SW 1271 (cell line): ENCODE results near the gene SPTB.
A peak's percentile ranks its signal among the peaks of the same experiment; 100 is the strongest.

ENCODE experiments used
- DNase-seq, 2 experiments: peaks; one replicate each; lab custom pipeline; 2025; lab: John Stamatoyannopoulos, UW

The SPTB gene

GRCh38 chr14:64708148-64709004 lies 171.3 kb downstream of the SPTB start:
- DNase-seq = no peak

- DNase-seq = peak in 1 of 2 experiments; percentile 14
Measured at GRCh38 chr14:64707661-64708060, 172.0 kb downstream of the SPTB start.

- DNase-seq = no peak
Measured at GRCh38 chr14:64706593-64707193, 173.0 kb downstream of the SPTB start.

DNA sequence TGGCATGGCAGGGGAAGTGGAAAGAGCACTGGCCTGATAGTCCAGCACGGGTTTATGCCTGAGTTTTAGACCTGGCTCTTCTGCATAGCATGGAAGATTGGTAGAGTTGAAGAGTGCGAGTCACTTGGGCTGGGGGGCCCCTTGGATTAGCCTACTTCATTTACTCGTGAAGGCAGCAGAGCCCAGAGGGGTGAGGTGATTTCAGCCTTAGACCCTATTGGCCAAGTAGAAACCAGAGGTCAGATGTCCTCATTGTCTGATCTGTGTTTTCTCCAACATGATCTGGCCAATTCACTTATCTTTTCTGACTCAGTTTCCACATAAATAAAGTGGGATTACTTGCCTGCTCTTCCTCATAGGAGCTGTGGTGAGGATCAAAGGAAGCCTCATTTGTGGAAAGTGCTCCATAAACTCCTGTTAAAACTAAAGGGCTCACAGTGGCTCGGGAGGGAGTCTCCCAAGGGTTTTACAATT lies 173.6 kb downstream of the SPTB start:
- no peak for DNase-seq

DNA sequence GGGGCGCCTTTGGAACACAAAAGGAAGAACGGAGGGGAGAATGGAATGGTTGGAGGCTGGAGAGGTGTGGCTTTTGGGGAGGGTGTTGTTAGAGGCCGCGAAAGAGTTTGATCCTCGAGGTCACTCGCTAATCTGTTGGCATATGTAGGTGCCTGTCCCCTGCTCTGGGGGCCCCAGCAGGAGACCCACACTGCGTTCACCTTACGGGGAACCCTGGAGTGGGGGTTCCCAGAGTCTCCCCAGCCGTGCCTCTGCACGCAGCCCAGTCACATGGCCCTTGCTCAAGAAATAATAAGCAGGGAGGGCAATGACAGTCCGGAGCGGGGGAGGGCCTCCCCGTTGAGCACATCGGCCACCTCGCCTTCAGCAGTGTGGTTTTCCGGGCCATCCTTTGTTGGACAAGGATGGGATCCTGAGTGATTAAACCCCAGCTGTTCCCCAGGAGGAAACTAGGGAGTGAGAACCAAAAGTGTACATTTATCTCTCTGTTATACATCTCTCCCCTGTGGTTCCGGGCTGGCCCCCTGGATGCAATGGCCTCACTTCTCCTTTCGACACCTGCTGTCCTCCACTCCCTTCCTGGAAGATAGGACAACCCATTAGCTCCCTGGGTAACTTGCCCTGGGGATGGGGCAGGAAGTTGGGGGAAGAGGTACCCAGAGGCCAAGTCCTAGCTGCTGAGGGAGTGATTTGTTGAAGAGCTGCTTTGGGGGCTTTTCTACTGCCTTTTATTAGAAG lies 174.2 kb downstream of the SPTB start:
- DNase-seq = no peak

DNA sequence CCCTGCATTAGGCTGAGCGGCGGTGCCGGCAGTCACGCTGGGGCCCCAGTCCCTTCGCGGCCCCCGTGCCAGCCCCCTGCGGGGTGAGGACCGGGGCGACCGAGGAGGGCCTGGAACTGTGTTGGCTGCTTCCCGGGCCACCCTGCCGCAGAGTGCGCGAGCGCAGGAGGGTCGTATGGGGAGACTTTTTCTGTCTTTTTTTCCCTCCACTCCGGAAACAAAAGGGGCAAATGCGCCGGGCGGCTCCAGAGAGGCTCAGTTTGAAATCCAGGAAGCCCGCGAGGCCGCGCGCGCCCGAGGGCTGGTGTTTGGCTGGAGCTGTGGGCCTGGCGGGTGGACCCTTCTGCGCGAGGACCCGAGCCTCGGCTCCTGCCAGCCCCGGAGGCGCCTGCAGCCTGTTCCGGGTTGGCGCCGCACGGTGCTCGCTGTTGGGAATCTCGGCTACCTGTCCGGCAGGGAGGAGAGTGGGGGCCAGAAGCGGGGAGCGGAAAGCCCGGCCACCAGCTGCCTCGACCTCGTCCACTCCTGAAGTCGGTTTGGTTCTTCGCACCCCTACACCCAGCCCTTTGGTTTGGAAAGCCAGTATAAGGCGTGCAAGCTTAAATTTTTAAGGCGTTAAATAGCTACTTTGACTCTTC lies 174.8 kb downstream of the SPTB start:
- no peak for DNase-seq

DNA sequence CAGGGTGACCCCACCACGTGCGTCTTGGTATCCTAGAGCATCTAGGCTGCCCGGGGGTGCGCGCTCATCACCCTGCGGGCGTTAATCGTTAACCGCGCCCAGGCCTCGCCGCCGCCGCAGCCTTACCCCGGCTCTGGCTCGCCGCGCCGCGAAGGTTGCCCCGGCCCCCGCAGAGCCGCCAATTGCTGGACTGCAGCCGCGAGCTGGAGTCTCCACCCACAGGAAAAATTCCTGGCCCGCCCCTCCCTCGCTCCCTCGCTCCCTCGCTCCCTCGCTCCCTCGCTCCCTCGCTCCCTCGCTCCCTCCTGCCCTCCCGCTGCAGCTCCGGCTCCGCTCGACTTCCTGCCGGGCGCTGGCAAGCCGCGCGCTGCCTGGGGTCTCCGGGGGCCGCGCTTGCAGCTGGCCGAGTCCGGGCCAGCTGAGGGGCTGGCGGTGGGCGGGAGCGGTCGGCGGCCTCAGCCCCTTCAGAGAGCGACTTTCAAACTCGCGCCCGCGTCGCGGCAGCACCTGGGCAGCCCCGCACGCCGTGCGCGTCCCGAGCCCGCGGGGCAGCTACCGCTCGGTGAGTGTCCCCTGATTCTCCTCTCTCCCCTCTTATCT lies 175.5 kb downstream of the SPTB start, which contains the start of gene PLEKHG3:
TSS of gene PLEKHG3 (plus strand) at position 282 of the 600 bp plus-strand sequence. CDS start 23,208 bp downstream, outside the sequence.
- peak in 1 of 2 experiments; percentile 54 for DNase-seq

DNA sequence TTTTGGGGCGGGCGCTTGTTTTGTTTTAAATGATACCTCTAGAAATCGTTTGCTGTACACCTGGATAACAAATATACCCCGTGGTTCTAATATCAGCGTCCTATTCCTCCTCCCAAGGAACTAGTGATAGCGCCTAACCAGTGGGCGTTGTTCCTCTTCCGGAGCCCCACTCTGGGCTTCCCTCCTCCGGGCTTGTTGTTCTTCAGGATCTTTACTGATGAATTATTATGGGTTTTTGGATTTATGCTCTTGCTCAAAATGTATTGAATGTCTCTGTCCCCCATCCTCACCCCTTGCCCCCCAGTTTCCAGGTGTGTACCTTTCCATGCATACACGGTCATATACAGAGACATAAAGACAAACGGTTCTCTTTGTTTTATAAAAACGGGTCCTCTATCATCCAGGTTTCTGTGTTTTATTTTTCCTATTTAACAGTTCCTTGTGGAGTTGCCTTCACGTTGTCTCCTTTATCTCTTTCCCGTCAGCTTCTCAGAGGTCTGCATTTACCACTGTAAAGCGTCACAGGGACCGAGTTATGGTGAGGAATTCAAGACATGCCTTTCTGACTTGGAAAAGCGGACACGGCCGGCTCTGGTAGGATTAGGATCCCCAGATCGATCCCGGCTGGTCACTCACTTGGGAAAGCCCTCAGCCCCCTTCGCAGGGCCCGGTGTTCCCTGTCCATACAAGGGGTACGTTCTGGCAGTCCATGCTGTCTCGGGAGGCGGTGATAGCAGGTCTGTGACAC lies 176.1 kb downstream of the SPTB start:
- DNase-seq = no peak

- DNase-seq = no peak
Measured at GRCh38 chr14:64702493-64703394, 177.0 kb downstream of the SPTB start.

DNA sequence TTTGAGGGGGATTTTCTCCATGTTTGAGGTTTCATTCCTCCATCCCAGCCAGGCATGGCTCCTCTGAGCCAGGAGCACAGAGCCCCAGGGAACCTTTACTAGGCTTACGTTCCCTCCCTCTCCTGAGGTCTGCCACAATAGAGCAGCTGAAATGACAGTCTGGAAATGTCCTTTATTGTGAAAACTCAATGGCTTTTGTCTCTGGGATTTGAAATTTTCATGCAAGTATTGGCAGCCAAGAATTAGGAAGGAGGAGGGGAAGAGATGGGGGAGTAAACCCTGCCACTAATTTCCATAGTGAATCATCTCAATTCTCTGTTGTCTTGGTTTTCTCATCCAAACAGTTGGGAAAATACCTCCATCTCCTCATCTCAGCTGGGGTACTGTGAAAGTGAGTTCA lies 178.0 kb downstream of the SPTB start:
- DNase-seq = no peak

- no peak for DNase-seq
Measured at GRCh38 chr14:64700894-64701293, 178.8 kb downstream of the SPTB start.

- no peak for DNase-seq
Measured at GRCh38 chr14:64700290-64700689, 179.4 kb downstream of the SPTB start.

DNA sequence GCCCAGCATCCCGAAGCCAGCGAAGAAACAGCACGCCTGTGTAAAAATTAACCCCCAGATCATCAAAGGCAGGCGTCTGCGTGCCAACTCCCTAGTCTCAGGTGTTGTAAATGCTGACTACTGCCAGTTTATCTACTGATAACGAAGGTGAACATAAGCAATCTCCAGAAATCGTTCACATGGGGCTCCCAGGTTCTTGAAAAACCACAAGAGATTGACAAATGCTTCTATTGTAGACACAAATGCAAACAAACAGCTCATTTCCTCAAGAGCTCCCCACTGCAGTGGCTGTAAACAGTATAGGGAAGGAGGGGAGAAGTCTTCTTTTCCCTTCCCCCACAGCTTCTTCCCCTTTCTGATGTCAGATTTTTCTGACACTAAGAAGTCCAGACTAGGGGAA lies 180.8 kb downstream of the SPTB start:
- no peak for DNase-seq

DNA sequence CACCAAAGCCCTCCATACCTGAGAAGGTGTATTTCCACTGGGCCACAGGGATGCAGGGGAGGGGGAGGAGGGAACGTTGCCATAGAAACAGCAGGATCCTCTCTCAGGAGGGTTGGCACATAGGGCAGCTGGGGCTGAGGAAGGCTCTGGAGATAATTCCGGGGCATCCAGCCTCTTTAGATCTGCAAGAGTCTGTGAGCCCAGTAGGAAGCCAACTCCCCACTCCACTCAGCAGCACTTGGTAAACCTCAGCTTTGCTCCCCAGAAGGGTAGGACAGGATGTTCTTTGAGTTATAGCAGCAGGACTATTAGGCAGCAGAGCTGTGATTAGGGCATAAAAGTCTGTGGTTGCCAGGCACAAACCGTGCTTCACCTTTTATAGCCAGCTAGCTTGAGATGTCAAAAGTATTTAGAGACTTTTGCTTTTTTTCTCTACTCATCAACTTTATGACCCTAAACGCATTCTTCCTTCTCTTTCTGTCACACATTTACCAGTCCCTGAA lies 183.3 kb downstream of the SPTB start:
- DNase-seq = no peak
